Breast epithelium (tissue), 3 donors: Measurements from ENCODE around the gene NRBF2.

Experiments used
- CTCF ChIP-seq, 3 donors: fragments of 450-650 bp; IDR thresholded peaks; one replicate each; pipeline ENCODE4 v1.5.1; 2016 to 2017; ENCODE audit warnings: antibody characterized with exemption in 3 of 3, mild to moderate bottlenecking in 3 of 3, moderate library complexity in 3 of 3
- POLR2A ChIP-seq: fragments of 450-650 bp; IDR thresholded peaks from one replicate; pipeline ENCODE4 v1.6.1; 2016; ENCODE audit warnings: antibody characterized with exemption, mild to moderate bottlenecking, moderate library complexity
- POLR2AphosphoS5 ChIP-seq, 3 donors: sonication (generic); formaldehyde crosslinking; IDR thresholded peaks; one replicate each; pipeline ENCODE4 v1.6.1; 2017; ENCODE audit warnings: antibody characterized with exemption in 3 of 3

GRCh38 chr10:63116452-63117072 is 16.6 kb upstream of the NRBF2 start:
- no peak for TF ChIP-seq POLR2A
- TF ChIP-seq CTCF (IDR thresholded peaks at IDR 0.05), result no peak
- TF ChIP-seq POLR2AphosphoS5 (IDR thresholded peaks at IDR 0.05), result no peak
